Karpas-422 (cell line): ENCODE measurements around the gene ATL3. TPM values are rescaled to one million over a fixed set of nuclear protein-coding genes. Genes with fewer than 3 reads are reported as not detected.
"Not testable (repeated sequence)": the region's sequence is repeated elsewhere in the genome, so short reads cannot be mapped to it uniquely, and the experiment has no call there.

Experiments
- DNase-seq: peaks from one replicate; pipeline ENCODE4 v3.0.0-alpha.2; 2015
- H2AFZ ChIP-seq: fragments of 200-600 bp; sonication (generic); 2 replicates; pipeline ENCODE4 v1.6.1; 2014; ENCODE audit warnings: antibody characterized with exemption, low read length, mixed read lengths
- H3K27ac ChIP-seq: fragments of 200-600 bp; sonication (generic); 2 replicates; pipeline ENCODE4 v1.5.1; 2014; ENCODE audit warnings: mild to moderate bottlenecking, low read length, moderate library complexity
- H3K27me3 ChIP-seq: fragments of 200-600 bp; sonication (generic); 2 replicates; pipeline ENCODE4 v1.6.1; 2014; ENCODE audit warnings: low read length, mixed read lengths
- H3K36me3 ChIP-seq: fragments of 200-600 bp; sonication (generic); 2 replicates; pipeline ENCODE4 v1.6.1; 2014; ENCODE audit warnings: low read length, mixed read lengths; ENCODE audit not compliant: insufficient read depth
- H3K4me1 ChIP-seq: fragments of 200-600 bp; sonication (generic); 2 replicates; pipeline ENCODE4 v1.6.1; 2014; ENCODE audit warnings: mild to moderate bottlenecking, low read length, mixed read lengths
- H3K4me2 ChIP-seq: fragments of 200-600 bp; sonication (generic); 2 replicates; pipeline ENCODE4 v1.6.1; 2014; ENCODE audit warnings: low read length, low read depth, mild to moderate bottlenecking; ENCODE audit not compliant: poor library complexity, severe bottlenecking
- H3K4me3 ChIP-seq: fragments of 200-600 bp; sonication (generic); 2 replicates; pipeline ENCODE4 v1.5.1; 2014; ENCODE audit warnings: mild to moderate bottlenecking, antibody characterized with exemption, low read length, mixed read lengths
- H3K79me2 ChIP-seq: fragments of 200-600 bp; sonication (generic); 2 replicates; pipeline ENCODE4 v1.6.1; 2014; ENCODE audit warnings: mild to moderate bottlenecking, low read length, mixed read lengths
- H3K9ac ChIP-seq: fragments of 200-600 bp; sonication (generic); 2 replicates; pipeline ENCODE4 v1.6.0; 2014; ENCODE audit warnings: low read length
- H3K9me2 ChIP-seq: fragments of 200-600 bp; sonication (generic), shearing (Covaris generic); replicated peaks from 2 replicates; pipeline ENCODE4 v1.6.0; 2014; ENCODE audit warnings: mild to moderate bottlenecking, low read length, moderate library complexity; ENCODE audit not compliant: insufficient read depth
- H3K9me3 ChIP-seq: fragments of 300-700, 200-600 bp; sonication (generic); 2 replicates; pipeline ENCODE4 v1.6.1; 2014; ENCODE audit warnings: low read length, mixed read lengths
- H4K20me1 ChIP-seq: fragments of 200-600 bp; sonication (generic); 2 replicates; pipeline ENCODE4 v1.6.1; 2014; ENCODE audit warnings: mild to moderate bottlenecking, antibody characterized with exemption, low read length, low read depth; ENCODE audit not compliant: insufficient read depth
- small RNA-seq: library from RNA; depleted of rRNA; stranded (forward); fragments of <200 nt; gene quantifications from one replicate; pipeline ENCODE3, GENCODE V24; 2014
- total RNA-seq: library from RNA; depleted of rRNA; stranded (reverse); fragments of >200 nt; shearing (Covaris generic); gene quantifications from 2 replicates; pipeline ENCODE4 v1.2.3, GENCODE V29; 2014; ENCODE audit warnings: low replicate concordance; rRNA removed

Gene ATL3
- total RNA-seq, 1 experiment from 2014 or later, result 35.9 TPM

DNA sequence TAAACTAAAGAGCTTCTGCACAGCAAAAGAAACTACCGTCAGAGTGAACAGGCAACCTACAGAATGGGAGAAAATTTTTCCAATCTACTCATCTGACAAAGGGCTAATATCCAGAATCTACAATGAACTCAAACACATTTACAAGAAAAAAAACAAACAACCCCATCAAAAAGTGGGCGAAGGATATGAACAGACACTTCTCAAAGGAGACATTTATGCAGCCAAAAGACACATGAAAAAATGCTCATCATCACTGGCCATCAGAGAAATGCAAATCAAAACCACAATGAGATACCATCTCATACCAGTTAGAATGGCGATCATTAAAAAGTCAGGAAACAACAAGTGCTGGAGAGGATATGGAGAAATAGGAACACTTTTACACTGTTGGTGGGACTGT is 92.3 kb downstream of the ATL3 start:
- not testable (repeated sequence) for H3K9me2 ChIP-seq, H3K9ac ChIP-seq, H4K20me1 ChIP-seq, H3K4me1 ChIP-seq, DNase-seq, H3K79me2 ChIP-seq, H3K4me2 ChIP-seq, H3K36me3 ChIP-seq, H3K27ac ChIP-seq, H3K9me3 ChIP-seq, H3K27me3 ChIP-seq, H3K4me3 ChIP-seq, H2AFZ ChIP-seq

DNA sequence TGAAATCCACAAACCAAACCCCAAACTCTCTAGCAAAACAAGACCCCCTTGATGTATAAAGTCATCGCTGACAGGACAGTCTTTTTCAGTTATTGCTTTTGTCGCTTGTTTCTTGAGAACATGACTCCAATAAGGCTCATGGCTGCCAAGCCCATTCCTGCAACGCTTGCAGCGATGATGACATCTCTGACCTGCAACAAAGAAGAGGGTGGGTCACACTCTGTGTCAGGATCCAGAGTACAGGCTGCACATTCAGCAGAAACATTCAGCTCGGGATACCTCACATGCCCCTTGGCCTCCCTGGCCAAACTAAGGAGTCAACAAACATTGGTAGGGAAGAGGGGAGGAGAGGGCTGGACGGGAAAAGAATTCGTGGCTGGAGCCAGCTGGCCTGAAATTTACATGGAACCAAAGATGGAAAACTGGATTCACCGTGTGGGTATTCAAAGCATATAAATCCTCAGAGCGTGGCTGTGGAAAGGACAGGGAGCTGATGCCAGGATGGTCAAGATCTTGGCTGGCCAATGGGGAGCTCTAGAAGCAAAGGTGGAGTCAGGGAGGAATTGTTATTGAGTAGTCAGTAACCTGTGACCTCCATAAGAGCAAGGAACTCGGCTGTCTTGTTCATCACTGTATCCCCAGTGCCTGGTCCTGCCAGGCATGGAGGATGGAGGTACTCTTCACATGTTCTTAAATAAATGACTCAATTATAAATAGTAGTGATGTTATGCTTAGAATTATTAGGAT is 96.1 kb downstream of the ATL3 start:
- no peak overlapping the region for H3K9ac ChIP-seq
- no peak overlapping the region for H3K27ac ChIP-seq
- no peak overlapping the region for H3K4me2 ChIP-seq

More for the DNA sequence above, 96.1 kb downstream of the ATL3 start:
- Histone ChIP-seq H2AFZ (no peak overlapping the region), H3K79me2 (no peaks in the 10 kb centered on the region), H4K20me1 (no peaks in the 10 kb centered on the region), H3K36me3 (no peaks in the 10 kb centered on the region), H3K4me1 (no peaks in the 10 kb centered on the region), H3K9me3 (no peaks in the 10 kb centered on the region), H3K9me2 (no peaks in the 10 kb centered on the region), H3K4me3 (no peak overlapping the region), H3K27me3 (no peaks in the 10 kb centered on the region)
- DNase-seq, result no peak

Small RNA genes lying within 50 kb of the gene (small RNA-seq; reads per million reads assigned to genes)
- not detected for gene AP000753.3

Other genes with a start within 250 kb of the ATL3 start
- gene PLAAT5, start 180.2 kb downstream of the ATL3 start, total RNA-seq, result not detected in 2 replicates
- gene LGALS12, start 165.3 kb downstream of the ATL3 start, total RNA-seq, result not detected in 2 replicates
- gene PLAAT4, start 134.6 kb downstream of the ATL3 start, total RNA-seq, result not detected in 2 replicates
- gene PLAAT2, start 108.0 kb downstream of the ATL3 start, total RNA-seq, result not detected in 2 replicates
- gene PLAAT3, start 56.9 kb downstream of the ATL3 start, total RNA-seq, result 0.48 TPM in 1 of 2 replicates, not detected in the other
- gene RTN3, start 10.1 kb upstream of the ATL3 start, total RNA-seq, result 89.1 and 118 TPM in 2 replicates
- gene ZFTA, start 97.4 kb upstream of the ATL3 start, total RNA-seq, result 8.8 and 21.6 TPM in 2 replicates
- gene SPINDOC, start 142.1 kb upstream of the ATL3 start, total RNA-seq, result 40.3 and 88.1 TPM in 2 replicates
- 22.1 and 26.9 TPM in 2 replicates for gene MARK2, start 167.7 kb upstream of the ATL3 start, total RNA-seq
- gene RCOR2, start 245.8 kb upstream of the ATL3 start, total RNA-seq, result 2.1 and 2.4 TPM in 2 replicates